ENCODE results near the gene NOS1AP.
"Not testable (repeated sequence)": the region's sequence is repeated elsewhere in the genome, so short reads cannot be mapped to it uniquely, and the experiment has no call there.

Gene NOS1AP

GRCh38 chr1:162166917-162167615 is 97.6 kb downstream of the NOS1AP start:
- no peak overlapping the region for H3K4me3 ChIP-seq (ENCODE audit: low read depth, low read length)
- no peak for DNase-seq (ENCODE audit: low read depth)
- no peak for TF ChIP-seq CTCF (IDR thresholded peaks at IDR 0.05; ENCODE audit: insufficient read depth, low read depth, low read length, missing control alignments)

- no peak overlapping the region for H3K4me3 ChIP-seq (ENCODE audit: low read depth, low read length)
- no peak for DNase-seq (ENCODE audit: low read depth)
- no peak for TF ChIP-seq CTCF (IDR thresholded peaks at IDR 0.05; ENCODE audit: insufficient read depth, low read depth, low read length, missing control alignments)
Measured at GRCh38 chr1:162168261-162168660, 98.8 kb downstream of the NOS1AP start.

GRCh38 chr1:162169031-162169790 is 99.7 kb downstream of the NOS1AP start:
- DNase-seq (ENCODE audit: low read depth): no peak

GRCh38 chr1:162171111-162171510 is 101.6 kb downstream of the NOS1AP start:
- TF ChIP-seq CTCF (IDR thresholded peaks at IDR 0.05; ENCODE audit: insufficient read depth, low read depth, low read length, missing control alignments): no peak
- DNase-seq (ENCODE audit: low read depth): no peak
- no peak overlapping the region for H3K4me3 ChIP-seq (ENCODE audit: low read depth, low read length)

More at GRCh38 chr1:162169031-162169790, 99.7 kb downstream of the NOS1AP start:
- H3K4me3 ChIP-seq (ENCODE audit: low read depth, low read length): no peak overlapping the region
- TF ChIP-seq CTCF (IDR thresholded peaks at IDR 0.05; ENCODE audit: insufficient read depth, low read depth, low read length, missing control alignments): no peak

- H3K4me3 ChIP-seq (ENCODE audit: low read depth, low read length): no peak overlapping the region
- no peak for DNase-seq (ENCODE audit: low read depth)
- TF ChIP-seq CTCF (IDR thresholded peaks at IDR 0.05; ENCODE audit: insufficient read depth, low read depth, low read length, missing control alignments): no peak
Measured at GRCh38 chr1:162172311-162173102, 103.0 kb downstream of the NOS1AP start.

GRCh38 chr1:162173607-162174006 is 104.1 kb downstream of the NOS1AP start:
- H3K4me3 ChIP-seq (ENCODE audit: low read depth, low read length); DNase-seq (ENCODE audit: low read depth): not testable (repeated sequence)

GRCh38 chr1:162174027-162174426 is 104.5 kb downstream of the NOS1AP start:
- not testable (repeated sequence) for DNase-seq (ENCODE audit: low read depth)

More at GRCh38 chr1:162174027-162174426, 104.5 kb downstream of the NOS1AP start:
- not testable (repeated sequence) for H3K4me3 ChIP-seq (ENCODE audit: low read depth, low read length)

Data from GM12865 (cell line).